HG02610 (cell line): ENCODE data around the gene GAL3ST1.
"Not testable (repeated sequence)": the region's sequence is repeated elsewhere in the genome, so short reads cannot be mapped to it uniquely, and the experiment has no call there.

Experiments used
- ATAC-seq: cut with Tn5 transposase; IDR thresholded peaks from one replicate; pipeline ENCODE4 v1.9.1; 2021; ENCODE audit warnings: mild to moderate bottlenecking, moderate library complexity; ENCODE audit not compliant: unreplicated experiment

GAL3ST1 gene

DNA sequence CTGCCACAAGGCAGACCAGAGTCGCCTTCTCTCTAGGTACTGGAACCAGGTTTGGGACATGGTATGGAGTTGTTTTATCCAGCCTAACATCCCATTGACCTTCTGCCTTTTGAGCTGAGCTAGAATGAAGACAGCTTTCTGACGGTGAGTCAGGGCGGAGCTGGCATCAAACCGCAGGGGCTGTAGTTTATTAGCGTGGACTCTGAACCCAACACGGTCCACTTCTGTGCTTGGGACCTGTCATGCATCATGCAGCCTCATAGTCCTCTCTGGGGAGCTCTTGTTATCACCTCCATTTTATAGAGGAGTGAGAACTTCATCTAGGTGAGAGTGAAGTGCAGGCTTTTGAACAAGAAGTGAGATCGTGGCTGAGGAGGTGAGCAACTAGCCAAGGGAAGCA, 8.3 kb downstream of the GAL3ST1 start:
- no peak for ATAC-seq

DNA sequence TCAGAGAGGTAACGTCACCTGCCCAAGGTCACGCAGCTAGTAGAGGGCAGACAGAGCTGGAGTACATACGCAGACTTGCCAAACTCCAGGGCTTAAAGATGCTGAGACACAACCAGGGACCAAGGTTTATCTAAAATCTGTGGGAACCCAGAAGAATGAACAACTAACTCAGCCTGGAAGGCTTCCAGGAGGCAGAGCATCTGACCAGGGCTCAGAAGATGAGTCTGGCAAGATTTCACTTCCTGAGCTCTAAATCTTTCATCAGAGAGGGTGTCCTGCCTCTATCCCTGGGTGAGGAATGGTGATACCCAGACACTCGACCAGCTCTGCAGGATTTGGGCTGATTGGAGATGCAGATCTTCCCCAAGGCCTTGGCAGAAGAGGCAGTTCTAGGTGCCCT, 9.1 kb downstream of the GAL3ST1 start:
- no peak for ATAC-seq

DNA sequence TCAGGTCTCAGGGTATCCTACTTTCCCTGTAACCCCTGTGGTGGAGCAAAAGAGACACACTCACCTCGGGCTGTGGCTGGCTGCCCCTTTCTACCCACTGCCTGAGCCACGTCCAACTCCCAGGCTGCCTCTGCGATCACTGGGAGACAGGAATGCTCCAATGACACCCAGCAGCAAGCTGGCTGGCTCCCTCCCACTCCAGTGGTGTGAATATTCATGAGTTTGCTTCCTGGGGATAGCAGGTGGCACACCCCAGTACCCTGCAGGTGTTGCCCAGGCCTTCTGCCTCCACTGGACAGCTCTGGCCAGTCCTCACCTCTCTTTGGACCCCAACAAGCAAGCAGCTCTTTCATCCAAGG, 9.7 kb downstream of the GAL3ST1 start:
- no peak for ATAC-seq

DNA sequence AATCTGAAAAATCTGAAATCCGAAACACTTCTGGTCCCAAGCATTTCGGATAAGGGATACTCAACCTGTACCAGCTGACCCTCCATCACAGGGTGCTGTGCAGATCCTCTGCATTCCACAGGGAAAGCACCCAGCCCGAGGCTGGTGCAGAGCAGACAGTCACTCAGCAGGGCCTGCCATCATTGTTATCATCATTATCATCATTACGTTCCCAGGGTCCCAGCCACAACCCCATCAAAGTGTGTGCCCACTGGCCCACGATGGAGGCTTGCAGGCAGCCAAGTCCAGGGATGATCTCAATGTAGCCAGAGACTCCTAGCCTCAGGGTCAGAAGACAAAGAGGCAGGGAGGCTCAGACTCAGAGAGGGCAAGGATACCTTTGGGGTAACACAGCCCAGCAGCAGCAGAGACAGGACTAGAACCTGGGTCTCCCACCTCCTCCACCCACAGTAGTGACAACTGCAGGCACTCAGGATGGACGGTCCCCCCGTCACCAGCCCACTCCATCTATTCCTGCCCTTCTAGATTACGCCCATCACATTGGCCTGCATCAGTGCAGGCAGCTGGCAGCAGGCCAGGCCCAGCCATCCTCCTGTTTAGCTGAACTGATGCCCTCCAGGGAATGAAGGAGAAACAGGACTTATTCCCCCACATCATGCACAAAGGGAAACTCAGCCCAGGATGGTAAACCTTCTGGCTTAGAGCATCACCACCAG, 10.3 kb downstream of the GAL3ST1 start:
- ATAC-seq, result no peak

DNA sequence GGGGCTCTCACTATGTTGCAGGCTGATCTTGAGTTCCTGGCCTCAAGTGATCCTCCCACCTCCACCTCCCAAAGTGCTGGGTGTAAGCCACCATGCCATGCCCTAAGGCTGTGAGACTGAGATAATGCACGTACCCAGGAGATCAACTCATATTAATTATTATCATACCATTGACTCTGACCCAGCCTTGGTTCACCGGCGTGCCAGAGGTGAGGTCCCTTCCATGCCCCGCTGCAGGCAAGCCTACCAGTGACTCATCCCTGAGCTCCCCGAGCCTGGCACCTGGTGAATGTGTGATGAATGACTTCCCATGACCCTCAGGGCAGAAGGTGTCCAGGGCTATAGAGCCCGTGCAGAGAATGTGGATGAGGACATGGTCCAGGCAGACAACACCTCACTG, 12.1 kb downstream of the GAL3ST1 start:
- ATAC-seq, result no peak

DNA sequence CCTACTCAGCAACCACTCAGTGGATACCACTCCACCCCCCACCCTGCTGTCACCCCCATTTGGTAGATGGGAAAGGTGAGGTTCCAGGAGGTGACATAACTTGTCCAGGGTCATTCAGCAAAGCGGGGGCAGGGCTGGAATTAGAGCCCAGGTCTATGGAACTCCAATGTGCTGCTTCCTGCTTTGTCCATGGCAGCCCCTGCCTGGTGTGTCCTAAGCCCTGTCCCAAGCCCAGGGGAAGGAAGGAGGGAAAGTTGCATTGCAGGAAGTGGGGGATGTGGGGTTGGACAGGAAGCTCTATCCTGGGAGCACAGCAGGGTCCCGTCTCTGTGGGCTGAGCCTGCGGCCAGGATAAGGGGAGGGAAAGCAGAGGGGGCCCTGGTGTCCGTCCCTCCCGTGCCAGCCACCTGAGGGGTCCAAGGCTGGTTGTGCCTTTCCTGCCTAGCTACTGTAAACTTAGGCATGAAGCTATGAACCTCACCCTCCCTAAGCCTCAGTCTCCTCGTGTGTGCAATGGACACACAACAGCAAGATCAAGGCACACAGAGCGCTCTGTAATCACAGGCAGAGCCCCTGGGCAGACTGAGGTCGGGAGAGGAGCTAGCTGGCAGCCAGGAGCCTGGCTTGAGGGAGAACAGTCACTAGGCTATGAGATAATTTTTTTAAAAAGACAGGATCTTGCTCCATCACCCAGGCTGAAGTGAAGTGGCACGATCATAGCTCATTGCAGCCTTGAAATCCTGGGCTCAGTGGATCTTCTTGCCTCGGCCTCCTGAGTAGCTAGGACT, 12.9 kb downstream of the GAL3ST1 start:
- ATAC-seq, result no peak

DNA sequence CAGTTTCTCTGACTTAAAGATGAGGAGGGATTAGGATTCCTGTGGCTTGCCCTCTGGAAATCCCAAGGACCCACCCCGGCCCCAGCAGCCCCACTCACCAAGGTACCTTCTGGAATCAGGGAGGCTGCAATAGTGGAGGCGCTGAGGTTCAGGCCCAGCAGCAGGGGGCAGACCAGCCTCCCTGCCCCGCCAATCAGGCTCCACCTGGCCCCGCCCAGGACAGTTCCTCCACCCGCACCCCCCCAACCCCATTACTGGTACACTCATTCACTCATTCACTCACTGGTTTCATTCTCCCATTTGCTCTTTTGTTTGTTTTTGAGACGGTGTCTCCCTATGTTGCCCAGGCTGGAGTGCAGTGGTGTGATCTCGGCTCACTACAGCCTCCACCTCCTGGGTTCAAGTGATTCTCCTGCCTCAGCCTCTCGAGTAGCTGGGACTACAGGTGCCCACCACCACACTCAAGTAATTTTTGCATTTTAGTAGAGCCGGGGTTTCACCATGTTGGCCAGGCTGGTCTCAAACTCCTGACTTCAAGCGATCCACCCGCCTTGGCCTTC, 13.7 kb downstream of the GAL3ST1 start:
- ATAC-seq, result not testable (repeated sequence)

DNA sequence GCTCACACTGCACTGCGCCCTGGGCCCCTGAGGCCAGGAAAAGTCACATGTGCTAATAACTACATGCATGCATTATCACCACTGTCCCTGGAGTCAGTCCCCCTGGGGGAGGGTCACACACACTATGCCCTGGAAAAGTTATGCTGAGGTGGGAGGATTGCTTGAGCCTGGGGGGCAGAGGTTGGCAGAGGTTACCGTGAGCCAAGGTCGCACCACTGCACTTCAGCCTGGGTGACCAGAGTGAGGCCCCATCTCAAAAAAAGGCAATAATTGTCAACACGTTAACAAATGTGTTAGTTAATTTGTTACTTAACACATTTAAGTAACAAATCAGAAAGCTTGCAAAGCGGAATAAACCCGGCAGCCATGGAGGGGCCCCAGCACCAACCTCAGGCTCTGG, 14.6 kb downstream of the GAL3ST1 start:
- no peak for ATAC-seq

DNA sequence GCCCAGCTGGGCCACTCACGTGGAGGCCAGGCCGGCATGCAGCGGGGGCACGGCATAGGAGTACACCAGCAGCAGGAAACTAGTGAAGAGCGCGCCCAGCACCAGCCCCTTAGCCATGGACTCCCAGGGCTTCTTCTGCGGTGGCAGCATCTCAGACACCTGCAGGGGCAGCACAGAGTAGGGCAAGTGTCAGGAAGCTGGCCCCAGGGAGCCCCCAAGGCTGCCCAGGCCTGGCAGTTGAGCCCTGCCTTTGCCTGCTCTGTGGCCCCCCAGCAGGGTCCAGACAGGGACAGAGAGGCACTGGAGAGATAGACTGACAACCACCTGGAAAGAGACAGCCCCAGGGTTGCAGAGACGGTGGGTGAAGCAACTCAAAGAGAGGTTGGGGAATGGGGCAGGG, 17.2 kb downstream of the GAL3ST1 start:
- ATAC-seq, result no peak

DNA sequence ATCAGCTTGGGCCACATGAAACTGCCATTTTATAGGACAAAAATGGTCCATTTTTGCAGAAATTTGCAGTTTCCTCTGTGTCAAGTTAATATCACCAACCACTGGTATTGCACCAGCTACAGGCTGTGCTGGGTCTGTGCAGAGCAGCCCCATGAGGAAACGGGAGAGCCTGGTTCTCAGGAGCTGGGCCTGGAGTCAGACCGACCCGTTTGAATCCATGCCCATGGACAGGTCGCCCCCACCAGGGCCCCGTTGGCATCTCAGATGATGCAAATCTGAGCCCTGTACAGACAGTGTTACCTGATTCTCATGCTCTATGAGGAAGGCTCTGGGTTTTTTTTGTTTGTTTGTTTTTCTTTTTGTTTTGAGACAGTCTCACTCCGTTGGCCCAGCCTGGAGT, 18.1 kb downstream of the GAL3ST1 start:
- no peak for ATAC-seq

DNA sequence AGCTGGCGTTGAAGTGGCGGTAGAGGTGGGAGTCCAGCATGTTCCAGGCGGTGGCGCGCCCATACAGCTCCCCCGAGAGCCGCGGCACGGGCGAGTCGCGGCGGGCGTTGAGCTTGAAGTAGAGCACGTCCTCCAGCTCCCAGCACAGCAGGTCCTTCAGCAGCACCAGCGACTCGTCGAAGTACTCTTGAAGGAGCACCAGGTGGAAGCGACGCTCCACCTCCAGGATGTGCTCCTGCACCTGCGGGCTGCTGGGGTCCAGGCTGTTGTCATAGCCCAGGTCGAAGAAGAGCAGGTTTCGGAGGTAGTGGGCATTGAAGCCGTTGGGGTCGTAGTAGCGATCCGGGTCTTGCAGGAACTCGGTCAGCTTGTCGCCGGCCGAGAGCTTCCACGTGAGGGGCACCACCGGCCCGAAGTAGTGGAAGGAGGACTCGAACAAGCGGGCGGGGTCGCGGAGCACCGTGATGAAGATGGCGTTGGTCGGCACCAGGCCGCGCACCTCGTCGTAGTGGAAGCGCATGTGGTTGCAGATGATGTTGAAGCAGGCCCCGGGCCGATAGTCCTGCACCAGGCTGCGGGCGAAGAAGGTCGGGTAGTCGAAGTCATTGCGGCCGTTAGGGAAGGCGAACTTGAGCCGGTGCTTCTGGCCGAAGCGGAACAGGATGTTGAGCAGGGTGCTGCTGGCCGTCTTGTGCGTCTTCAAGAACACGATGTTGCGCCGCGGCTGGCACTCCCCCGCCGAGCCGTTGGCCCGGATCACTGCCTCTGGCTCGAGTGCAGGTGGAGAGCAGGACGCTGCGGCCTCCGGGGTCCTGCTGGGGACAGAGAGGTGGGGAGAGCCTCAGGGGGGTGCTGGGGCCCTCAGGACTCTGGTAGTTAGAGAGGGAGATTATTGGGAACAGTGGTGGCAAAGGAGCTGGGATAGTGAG, 18.9 kb downstream of the GAL3ST1 start:
- ATAC-seq, result no peak

DNA sequence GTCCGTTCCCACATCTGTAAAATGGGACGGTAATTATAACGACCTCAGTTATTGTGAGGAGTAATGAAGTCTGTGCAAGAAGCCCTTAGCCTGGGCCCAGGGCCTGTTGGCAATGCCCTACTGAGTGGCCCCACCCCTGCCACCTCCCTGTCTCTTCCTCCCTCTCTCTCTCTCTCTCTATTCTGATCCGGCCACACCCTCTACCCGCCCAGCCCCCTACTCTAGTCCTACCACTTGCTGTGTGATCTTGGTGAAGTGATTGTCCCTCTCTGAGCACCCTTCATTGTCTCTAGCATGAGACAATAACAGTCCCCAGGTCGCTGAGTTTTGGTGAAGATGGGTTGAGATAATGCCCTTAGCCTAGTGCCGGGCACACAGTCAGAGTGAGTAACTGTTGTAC, 20.5 kb downstream of the GAL3ST1 start:
- no peak for ATAC-seq

DNA sequence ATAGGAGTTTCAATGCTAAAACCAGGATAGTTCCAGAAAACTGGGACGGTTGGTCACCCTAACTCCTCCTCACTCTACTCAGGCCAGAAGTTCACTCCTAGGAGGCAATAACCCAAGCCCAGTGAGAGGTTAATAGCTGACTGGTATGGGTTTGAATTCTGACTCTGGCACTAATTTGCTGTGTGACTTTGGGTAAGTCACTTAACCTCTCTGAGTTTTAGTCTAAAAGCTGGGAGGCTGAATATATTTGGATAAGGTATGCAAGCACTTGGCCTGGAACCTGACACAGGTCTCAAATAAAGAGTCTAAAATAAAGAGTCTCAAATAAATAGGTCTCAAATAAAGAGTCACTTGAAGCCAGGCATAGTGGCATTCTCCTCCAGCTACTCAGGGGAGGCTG, 21.7 kb downstream of the GAL3ST1 start:
- ATAC-seq, result no peak

DNA sequence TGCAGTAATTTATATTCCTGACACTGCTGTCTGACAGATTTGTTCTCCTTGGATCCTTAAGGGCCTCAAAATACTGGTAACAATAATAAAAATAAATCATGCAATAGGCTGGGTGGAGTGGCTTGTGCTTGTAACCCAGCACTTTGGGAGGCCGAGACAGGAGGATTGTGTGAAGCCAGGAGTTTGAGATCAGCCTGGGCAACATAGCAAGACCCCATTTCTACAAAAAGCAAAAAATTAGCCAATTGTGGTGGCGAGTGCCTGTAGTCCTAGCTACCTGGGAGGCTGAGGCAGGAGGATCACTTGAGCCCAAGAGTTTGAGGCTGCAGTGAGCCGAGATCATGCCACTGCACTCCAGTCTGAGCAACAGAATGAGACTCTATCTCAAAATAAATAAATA, 22.7 kb downstream of the GAL3ST1 start:
- not testable (repeated sequence) for ATAC-seq

DNA sequence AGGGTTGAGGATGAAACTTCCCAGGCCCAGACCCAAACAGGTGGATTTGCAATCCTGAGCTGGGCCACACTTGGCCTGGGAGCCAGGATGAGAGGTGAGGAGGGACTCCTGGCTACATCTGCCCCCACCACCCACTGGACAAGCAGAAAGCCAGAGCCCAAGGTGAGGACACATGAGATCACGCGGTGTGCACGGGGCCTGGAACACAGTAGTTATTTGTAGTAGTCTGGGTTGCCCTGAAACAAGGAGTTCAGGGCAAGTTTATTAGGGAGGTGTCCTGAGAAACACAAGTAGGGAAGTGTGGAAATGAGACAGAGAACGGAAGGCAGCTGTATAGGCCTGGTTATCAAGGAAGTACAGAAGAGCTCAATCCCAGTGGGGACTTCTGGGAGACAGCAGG, 27.3 kb downstream of the GAL3ST1 start:
- ATAC-seq, result no peak

DNA sequence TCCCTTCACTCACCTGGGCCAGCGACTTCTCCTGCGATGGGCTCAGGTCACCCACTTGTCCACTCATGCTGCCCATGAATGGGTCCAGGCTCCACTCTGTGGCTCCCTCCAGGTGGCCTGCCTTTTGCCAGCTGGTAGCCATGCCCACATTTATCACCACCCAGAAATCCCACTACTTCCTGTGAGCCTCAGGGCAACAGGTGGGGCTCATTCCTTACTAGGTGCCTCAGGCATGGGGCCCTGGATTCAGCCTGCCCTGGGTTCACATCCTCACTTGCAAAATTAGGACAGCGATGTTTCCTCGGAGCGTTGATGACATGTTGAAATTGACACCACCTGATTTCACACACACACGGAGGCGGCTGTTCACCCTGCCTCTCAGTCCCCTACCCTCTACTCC, 27.8 kb downstream of the GAL3ST1 start, which contains the start of gene SEC14L6:
Gene SEC14L6 (minus strand): TSS at position 126 of the 400 bp plus-strand sequence. CDS start 59 bp downstream, at position 67.
- ATAC-seq, result no peak

DNA sequence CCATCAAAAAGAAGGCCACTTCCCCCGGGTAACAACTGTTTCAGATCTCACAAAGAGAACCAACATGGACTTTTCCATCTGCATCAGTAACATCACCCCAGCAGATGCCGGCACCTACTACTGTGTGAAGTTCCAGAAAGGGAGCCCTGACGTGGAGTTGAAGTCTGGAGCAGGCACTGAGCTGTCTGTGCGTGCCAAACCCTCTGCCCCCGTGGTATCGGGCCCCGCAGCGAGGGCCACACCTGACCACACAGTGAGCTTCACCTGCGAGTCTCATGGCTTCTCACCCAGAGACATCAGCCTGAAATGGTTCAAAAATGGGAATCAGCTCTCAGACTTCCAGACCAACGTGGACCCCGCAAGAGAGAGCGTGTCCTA, 31.7 kb downstream of the GAL3ST1 start:
- ATAC-seq, result no peak

DNA sequence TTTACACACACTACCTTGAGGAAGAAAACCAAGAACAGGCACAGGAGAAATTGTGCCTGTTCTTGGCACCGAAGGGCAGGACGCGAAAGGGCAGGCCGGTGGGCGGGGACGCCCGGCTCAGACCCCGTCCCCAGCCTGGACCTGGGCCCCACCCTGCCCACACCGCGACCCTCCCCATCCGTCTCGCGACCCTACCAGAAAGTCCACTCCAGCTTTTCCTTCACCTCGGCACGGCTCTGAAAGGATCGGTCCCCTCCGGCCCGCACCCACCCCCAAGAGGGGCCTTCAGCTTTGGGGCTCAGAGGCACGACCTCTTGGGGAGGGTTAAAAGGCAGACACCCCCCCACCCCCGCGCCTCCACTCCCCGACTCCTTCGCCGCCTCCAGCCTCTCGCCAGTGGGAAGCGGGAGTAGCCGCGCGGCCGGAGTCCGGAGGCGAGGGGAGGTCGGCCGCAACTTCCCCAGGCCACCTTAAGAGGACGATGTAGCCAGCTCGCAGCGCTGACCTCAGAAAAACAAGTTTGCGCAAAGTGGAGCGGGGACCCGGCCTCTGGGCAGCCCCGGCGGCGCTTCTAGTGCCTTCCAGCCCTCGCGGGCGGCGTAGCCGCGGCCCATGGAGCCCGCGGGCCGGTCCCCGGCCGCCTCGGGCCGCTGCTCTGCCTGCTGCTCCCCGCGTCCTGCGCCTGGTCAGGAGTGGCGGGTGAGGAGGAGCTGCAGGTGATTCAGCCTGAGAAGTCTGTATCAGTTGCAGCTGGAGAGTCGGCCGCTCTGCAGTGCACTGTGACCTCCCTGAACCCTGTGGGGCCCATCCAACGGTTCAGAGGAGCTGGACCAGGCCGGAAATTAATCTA, 32.3 kb downstream of the GAL3ST1 start:
- ATAC-seq, result no peak

DNA sequence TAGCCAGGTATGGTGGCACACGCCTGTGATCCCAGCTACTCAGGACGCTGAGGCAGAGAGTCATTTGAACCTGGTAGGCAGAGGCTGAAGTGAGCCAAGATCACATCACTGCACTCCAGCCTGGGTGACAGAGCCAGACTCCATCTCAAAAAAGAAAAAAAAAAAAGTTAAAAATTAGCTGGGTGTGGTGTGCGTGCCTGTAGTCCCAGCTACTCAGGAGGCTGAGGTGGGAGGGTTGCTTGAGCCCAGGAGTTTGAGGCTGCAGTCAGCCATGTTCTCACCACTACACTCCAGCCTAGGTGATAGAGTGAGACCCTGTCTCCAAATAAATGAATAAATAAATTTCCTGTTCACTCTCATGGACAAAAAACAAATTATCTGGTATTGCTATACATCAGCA, 33.0 kb downstream of the GAL3ST1 start:
- not testable (repeated sequence) for ATAC-seq

DNA sequence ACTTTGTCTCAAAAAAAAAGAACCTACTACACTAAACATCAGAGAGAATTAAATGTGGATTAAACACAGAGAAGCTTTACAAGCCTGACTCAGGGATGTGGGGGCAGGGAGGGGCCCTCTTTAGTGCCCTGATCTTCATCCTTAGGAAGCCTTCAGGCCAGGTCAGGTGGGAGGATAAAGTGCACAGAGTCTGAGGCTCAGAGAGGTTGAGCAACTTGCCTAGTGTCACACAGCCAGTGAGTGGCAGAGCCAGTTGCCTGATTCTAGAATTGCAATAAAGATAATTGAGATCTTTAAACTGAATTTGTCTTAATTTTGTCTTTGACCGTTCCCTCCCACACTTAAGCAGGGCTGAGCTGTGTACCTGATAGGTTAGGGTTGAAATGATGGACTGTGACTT, 35.1 kb downstream of the GAL3ST1 start:
- ATAC-seq, result no peak
